22Rv1 (cell line): ENCODE results near the gene SGK1.

ENCODE experiments used
- H3K27ac ChIP-seq: fragments of 450-650 bp; 2 replicates; pipeline ENCODE4 v1.5.1; 2017
- ZFX ChIP-seq: fragments of 450-650 bp; IDR thresholded peaks from 2 replicates; pipeline ENCODE4 v1.6.1; 2017; ENCODE audit warnings: antibody characterized with exemption, borderline replicate concordance
- TF ChIP-seq, protein P1 (sequence below): fragments of 450-650 bp; IDR thresholded peaks from 2 replicates; pipeline ENCODE4 v1.5.1; 2017; ENCODE audit warnings: mild to moderate bottlenecking

SGK1 gene

DNA sequence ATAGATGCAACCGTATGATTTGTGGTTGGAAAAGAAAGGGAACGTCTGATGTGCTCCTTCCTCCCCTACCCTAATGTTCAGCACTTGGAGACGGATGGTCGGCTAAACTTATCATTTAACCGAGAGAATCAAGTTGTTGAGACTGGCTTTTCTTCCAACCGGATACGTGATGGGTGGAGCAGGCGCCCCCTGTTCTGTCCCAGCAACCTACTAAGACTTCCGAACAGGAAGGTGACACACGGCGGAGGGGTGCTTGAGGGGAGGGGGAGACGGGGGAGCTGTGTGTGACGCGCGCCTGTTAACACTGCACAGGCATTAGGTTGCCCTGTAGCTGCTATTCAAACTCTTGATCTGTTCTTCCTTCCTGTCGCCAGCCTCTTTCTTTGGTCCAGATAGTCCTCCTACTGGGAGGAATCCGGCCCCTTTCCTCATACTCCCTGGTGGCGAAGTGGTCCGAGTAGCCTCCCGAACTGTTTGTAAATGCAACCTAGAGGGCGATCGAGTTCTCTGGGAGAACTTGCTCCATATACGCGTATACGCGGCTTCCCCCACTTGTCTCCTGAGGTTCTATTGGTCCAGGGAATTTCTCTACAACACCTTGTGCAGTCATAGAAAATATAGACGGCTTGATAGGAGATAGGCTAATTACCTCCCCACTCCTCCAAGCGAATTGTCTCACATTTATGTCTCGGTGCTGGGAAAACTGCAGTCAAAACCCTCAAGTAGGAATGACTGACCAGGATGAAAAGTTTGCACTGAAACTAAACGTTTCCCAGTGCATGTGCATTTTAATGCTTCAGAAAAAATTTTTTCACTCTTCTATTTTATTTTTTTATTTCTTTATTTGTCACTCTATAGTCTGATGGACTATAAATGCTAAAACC is 139.5 kb downstream of the SGK1 start:
- H3K27ac ChIP-seq: no peak overlapping the region
- no peak for TF ChIP-seq ZFX
- TF ChIP-seq, protein P1, sequence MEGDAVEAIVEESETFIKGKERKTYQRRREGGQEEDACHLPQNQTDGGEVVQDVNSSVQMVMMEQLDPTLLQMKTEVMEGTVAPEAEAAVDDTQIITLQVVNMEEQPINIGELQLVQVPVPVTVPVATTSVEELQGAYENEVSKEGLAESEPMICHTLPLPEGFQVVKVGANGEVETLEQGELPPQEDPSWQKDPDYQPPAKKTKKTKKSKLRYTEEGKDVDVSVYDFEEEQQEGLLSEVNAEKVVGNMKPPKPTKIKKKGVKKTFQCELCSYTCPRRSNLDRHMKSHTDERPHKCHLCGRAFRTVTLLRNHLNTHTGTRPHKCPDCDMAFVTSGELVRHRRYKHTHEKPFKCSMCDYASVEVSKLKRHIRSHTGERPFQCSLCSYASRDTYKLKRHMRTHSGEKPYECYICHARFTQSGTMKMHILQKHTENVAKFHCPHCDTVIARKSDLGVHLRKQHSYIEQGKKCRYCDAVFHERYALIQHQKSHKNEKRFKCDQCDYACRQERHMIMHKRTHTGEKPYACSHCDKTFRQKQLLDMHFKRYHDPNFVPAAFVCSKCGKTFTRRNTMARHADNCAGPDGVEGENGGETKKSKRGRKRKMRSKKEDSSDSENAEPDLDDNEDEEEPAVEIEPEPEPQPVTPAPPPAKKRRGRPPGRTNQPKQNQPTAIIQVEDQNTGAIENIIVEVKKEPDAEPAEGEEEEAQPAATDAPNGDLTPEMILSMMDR: peak; percentile 87

DNA sequence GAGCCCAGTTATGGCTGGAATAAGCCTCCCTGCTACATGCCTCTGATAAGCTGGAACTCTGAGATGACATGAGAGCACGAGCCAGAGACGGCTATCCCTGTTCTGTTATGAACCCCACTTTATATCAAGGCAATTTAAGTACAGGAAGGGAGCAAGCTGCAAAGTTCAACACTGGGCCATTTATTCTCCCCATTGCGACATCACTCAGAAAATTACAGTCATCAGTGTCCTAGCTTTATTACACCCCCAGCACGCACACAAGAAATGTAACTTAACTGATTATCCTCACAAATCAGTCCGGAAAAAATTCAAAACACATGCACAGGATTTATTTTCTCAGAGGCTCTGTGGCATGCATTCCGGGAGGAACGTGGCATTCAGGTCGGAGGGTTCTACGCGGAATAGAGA is 140.2 kb downstream of the SGK1 start:
- H3K27ac ChIP-seq: no peak overlapping the region

DNA sequence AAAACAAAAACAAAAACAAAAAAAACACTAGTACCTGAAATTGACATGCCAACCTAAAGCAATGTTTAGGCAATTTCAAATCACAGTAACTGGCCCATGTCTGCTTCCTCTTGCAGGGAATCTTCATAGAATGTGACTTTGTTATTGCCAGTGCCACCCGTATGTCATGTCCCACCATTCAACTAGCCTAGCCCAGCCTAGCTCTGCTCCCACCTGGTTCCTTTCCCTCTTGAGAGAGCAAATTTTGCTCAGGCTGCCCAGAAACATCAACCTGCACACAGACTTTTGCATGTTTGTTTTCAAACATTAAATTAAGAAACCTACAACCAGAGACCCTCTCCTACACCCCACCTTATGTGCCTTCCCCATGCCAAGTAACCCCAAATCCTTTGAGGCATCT is 140.7 kb downstream of the SGK1 start:
- H3K27ac ChIP-seq: no peak overlapping the region
- TF ChIP-seq, protein P1: no peak
- TF ChIP-seq ZFX: no peak

More for the DNA sequence above, 140.2 kb downstream of the SGK1 start:
- TF ChIP-seq, protein P1: no peak
- TF ChIP-seq ZFX: no peak

DNA sequence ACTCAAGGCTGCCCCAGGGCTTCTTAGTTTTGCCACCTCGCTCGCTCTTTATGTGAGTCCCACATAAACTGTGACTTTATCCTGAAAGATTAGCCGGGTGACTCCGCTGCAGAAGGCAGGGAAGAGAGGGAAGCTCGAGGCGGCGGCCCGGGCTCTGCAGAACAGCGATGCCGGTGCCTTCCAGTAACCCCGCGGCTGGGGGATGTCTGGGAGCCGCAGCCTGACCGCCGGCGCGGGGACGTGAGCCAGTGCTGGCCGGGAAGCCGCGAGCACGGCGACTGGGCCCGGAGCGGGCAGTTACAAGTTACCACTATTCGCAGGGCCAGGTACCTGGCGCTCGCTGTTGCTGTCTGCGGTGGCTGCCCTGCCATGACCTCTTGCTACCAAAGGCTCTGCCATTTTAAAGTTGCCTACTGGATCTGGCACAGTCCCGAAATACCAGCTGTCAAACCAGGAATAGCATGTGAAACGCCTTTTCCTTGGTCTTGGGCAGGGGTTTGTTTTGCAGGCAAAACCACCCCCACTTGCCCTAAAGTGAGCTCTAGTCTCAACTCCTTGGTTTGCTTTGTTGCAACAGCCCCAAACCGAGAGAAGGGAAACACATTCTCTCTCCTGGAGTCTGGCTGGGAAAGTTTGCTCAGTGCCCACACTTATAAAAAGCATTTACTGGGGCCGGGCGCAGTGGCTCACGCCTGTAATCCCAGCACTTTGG is 141.5 kb downstream of the SGK1 start:
- TF ChIP-seq, protein P1: no peak
- TF ChIP-seq ZFX: no peak
- H3K27ac ChIP-seq: no peak overlapping the region

DNA sequence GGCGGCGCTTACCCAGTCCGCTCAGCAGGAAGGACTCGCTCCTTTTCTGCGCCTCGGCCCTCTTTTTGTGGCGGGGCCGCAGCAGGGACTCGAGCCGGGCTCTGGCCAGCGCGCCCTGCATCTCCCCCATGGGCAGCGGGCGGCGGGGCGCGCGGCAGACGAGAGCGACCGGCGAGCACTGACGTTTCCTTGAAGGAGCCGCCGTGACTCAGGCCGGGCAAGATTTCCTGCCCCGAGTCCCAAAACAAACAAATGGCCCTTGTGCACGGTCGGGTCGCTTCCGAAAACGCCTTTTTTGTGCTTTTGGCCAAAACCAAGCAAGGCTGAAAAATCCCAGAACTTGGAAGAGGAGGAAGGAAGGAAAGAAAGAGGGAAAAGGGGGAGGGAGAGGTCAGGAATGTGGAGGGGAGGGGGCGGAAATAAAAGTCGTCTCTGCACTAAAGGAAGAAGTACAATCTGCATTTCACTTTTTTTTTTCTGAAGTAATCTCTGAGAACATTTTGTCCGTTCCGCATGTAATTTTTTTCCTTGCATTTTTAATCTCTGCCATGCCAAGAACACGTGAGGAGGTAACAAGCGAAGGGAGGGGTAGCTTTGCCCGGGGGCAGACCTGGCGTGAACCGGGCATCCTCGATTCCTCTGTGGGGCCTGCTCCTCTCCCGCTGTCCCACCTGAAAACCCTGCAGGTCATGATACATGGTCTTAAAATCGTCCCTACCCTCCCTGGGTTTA is 142.2 kb downstream of the SGK1 start:
- TF ChIP-seq, protein P1: no peak
- no peak for TF ChIP-seq ZFX
- peak overlapping the region; percentile 55; the same call in 1 of the 2 replicates for H3K27ac ChIP-seq

DNA sequence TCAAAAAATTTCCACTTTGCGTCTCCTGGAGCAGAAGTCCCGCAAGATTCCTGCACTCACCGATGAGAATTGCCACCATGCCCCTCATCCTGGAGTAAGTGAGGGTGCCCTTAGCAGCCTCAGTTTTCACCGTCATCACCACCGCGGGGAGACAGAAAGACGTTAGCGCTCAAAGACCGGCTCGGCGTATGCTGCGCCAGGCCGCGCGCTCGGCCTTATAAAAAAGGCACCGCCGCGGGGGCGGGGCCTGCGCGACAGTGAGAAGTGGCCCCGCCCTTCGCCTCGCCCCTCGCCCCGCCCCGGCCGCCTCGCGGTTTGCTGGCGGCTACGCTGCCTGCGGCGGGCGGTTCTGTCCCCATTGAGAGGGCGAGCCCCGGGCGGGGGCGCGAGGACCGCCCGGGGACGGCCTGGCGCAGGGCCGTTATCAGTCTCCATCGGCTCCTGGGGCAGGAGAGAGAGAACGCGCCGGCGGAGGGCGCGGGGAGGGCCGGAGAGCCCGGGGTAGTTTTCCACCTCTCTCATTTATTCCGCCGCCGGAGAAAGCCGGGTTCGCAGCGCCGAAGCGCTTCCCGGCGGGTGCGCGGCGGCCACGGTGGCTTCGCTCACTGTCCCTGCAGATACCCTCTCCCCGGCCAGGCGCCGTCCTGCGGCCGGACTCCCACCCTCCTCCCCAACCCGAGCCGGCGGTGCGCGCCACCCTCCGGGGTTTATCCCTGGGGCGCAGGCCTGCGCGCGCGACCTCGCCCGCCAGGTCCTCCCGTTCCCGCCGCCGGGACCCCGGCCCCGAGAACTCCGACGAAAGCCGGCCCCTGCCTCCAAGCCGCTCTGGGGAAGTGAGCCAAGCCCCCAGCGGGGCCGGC is 143.0 kb downstream of the SGK1 start:
- peak overlapping the region; percentile 55 for H3K27ac ChIP-seq
- TF ChIP-seq ZFX: no peak
- TF ChIP-seq, protein P1: no peak
